Measurements from ENCODE around the gene ATG9A. TPM values are rescaled to one million over a fixed set of nuclear protein-coding genes. Genes with fewer than 3 reads are reported as not detected.

Gene ATG9A
- total and polyA plus RNA-seq, 9 of the 15 experiments (the other 6 are each of a cell fraction or from before 2014, with no cell fraction given): 0.25 to 65.6 (median 23.4) TPM

GRCh38 chr2:219176818-219177551 lies 52.5 kb downstream of the ATG9A start, which contains the start of gene CNPPD1 (continued):
- peak; percentile 76 for TF ChIP-seq ZBTB40 (IDR thresholded peaks at IDR 0.05)
- no peak for TF ChIP-seq ZBTB40 (CRISPR knock-in tag; IDR thresholded peaks at IDR 0.05)
- no peak for TF ChIP-seq FOSL1 (tag; conservative IDR thresholded peaks at IDR 0.05)
- no peak for TF ChIP-seq ZNF717 (CRISPR knock-in tag; IDR thresholded peaks at IDR 0.05)
- peak; percentile 65 to 77; a peak in 2 of 4 replicates for TF ChIP-seq UBTF (IDR thresholded peaks at IDR 0.05; ENCODE audit: borderline replicate concordance in 1 of 2, low read depth in 2 of 2, low read length in 2 of 2)
- peak in 1 of 2 experiments; percentile 47; a peak in 1 of 4 replicates for TF ChIP-seq TEAD1 (CRISPR knock-in tag; IDR thresholded peaks at IDR 0.05)
- TF ChIP-seq ETV5 (CRISPR knock-in tag; IDR thresholded peaks at IDR 0.05; ENCODE audit: low read depth): peak; percentile 65; the same call in 1 of the 2 replicates
- TF ChIP-seq FIP1L1 (IDR thresholded peaks at IDR 0.05; ENCODE audit: low read depth, low read length, poor library complexity, severe bottlenecking): peak; percentile 67
- TF ChIP-seq PML (IDR thresholded peaks at IDR 0.05; ENCODE audit: low read length): peak; percentile 47; the same call in 1 of the 2 replicates
- TF ChIP-seq NRF1 (conservative IDR thresholded peaks at IDR 0.05 in 1 of 2, IDR thresholded peaks at IDR 0.05 in 1 of 2): peak in 1 of 2 experiments; percentile 23; a peak in 2 of 4 replicates
- TF ChIP-seq MTA3 (IDR thresholded peaks at IDR 0.05; ENCODE audit: borderline replicate concordance): peak; percentile 52; the same call in 1 of the 2 replicates
- peak; percentile 72 for TF ChIP-seq SMAD4 (CRISPR knock-in tag; conservative IDR thresholded peaks at IDR 0.05)
- peak in 1 of 2 experiments; percentile 86; a peak in 2 of 4 replicates for TF ChIP-seq ZNF639 (CRISPR knock-in tag; conservative IDR thresholded peaks at IDR 0.05 in 1 of 2, IDR thresholded peaks at IDR 0.05 in 1 of 2)
